CD4-positive, alpha-beta T cell treated with Interferon gamma for 1 hour (primary cell): Measurements from ENCODE around the gene EXOC4.

Source experiments
- DNase-seq: peaks from one replicate; pipeline ENCODE4 v3.0.0-alpha.2; 2020

Gene EXOC4

GRCh38 chr7:134022286-134022911, 769.5 kb downstream of the EXOC4 start:
- DNase-seq: no peak

- DNase-seq: no peak
Observed at GRCh38 chr7:134024739-134025138, 771.9 kb downstream of the EXOC4 start.

- no peak for DNase-seq
Observed at GRCh38 chr7:134028853-134029252, 776.0 kb downstream of the EXOC4 start.

- DNase-seq: no peak
Observed at GRCh38 chr7:134029743-134030142, 776.9 kb downstream of the EXOC4 start.

- no peak for DNase-seq
Observed at GRCh38 chr7:134030460-134030865, 777.6 kb downstream of the EXOC4 start.

- no peak for DNase-seq
Observed at GRCh38 chr7:134031835-134032617, 779.1 kb downstream of the EXOC4 start.

- DNase-seq: no peak
Observed at GRCh38 chr7:134034652-134035051, 781.8 kb downstream of the EXOC4 start.

- DNase-seq: no peak
Observed at GRCh38 chr7:134037991-134038390, 785.1 kb downstream of the EXOC4 start.

GRCh38 chr7:134040988-134041387, 788.1 kb downstream of the EXOC4 start:
- DNase-seq: no peak

- no peak for DNase-seq
Observed at GRCh38 chr7:134041477-134041876, 788.6 kb downstream of the EXOC4 start.

- no peak for DNase-seq
Observed at GRCh38 chr7:134042307-134042706, 789.4 kb downstream of the EXOC4 start.

GRCh38 chr7:134044682-134045081, 791.8 kb downstream of the EXOC4 start:
- no peak for DNase-seq

GRCh38 chr7:134045716-134046115, 792.8 kb downstream of the EXOC4 start:
- DNase-seq: no peak

GRCh38 chr7:134046594-134047128, 793.8 kb downstream of the EXOC4 start:
- no peak for DNase-seq

GRCh38 chr7:134047675-134048074, 794.8 kb downstream of the EXOC4 start:
- no peak for DNase-seq

GRCh38 chr7:134048166-134048565, 795.3 kb downstream of the EXOC4 start:
- no peak for DNase-seq

GRCh38 chr7:134051020-134051419, 798.1 kb downstream of the EXOC4 start:
- no peak for DNase-seq

- DNase-seq: no peak
Observed at GRCh38 chr7:134056816-134057215, 803.9 kb downstream of the EXOC4 start.

- DNase-seq: no peak
Observed at GRCh38 chr7:134058521-134058920, 805.6 kb downstream of the EXOC4 start.

GRCh38 chr7:134058980-134059379, 806.1 kb downstream of the EXOC4 start:
- DNase-seq: no peak

- no peak for DNase-seq
Observed at GRCh38 chr7:134059921-134060320, 807.0 kb downstream of the EXOC4 start.

GRCh38 chr7:134060874-134061273, 808.0 kb downstream of the EXOC4 start:
- no peak for DNase-seq

GRCh38 chr7:134062460-134062859, 809.6 kb downstream of the EXOC4 start:
- no peak for DNase-seq

GRCh38 chr7:134065415-134065814, 812.5 kb downstream of the EXOC4 start:
- no peak for DNase-seq
